ENCODE measurements around the gene BZW2.
"Not testable (repeated sequence)": the region's sequence is repeated elsewhere in the genome, so short reads cannot be mapped to it uniquely, and the experiment has no call there.

The BZW2 gene

DNA sequence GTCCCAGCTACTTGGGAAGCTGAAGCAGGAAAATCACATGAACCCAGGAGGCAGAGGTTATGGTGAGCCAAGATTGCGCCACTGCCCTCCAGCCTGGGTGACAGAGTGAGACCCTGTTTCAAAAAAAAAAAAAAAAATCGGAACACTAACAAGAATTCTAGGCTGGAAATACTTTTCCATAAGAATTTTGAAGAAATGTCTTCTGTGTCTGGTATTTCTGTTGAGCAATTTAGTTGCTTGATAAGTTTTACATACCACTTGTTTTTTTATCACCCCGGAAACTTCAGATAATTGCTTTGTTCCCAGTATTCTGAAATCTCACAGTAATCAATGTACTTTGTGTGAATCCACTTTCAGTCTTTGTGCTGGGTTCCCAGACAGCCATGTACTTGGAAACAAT lies 25.8 kb downstream of the BZW2 start:
- peaks cover 71% of the 10 kb centered on the region for H3K36me3 ChIP-seq (ENCODE audit: insufficient read depth, low read length)

GRCh38 chr7:16675277-16675676 lies 29.3 kb downstream of the BZW2 start:
- peaks cover 71% of the 10 kb centered on the region for H3K36me3 ChIP-seq (ENCODE audit: insufficient read depth, low read length)
- no peak overlapping the region for H3K27ac ChIP-seq
- H3K9ac ChIP-seq (ENCODE audit: insufficient read length): no peak overlapping the region
- no peak for DNase-seq (ENCODE audit: low read depth, low spot score)
- H3K4me3 ChIP-seq: no peak overlapping the region
- H3K9me3 ChIP-seq (ENCODE audit: low read depth, low read length): peaks cover 6% of the 10 kb centered on the region; the same call in 1 of the 2 replicates
- TF ChIP-seq POLR2AphosphoS5 (IDR thresholded peaks at IDR 0.05; ENCODE audit: borderline replicate concordance, low read depth, low read length) (no peak), FOXP2 (optimal IDR thresholded peaks at IDR 0.05; ENCODE audit: control extremely low read depth, extremely low read length, insufficient read depth) (no peak), EZH2 (IDR thresholded peaks at IDR 0.05) (no peak)

More for the DNA sequence above, 25.8 kb downstream of the BZW2 start:
- Histone ChIP-seq H3K9me3 (ENCODE audit: low read depth, low read length) (peaks cover 6% of the 10 kb centered on the region; the same call in 1 of the 2 replicates), H3K4me3 (no peak overlapping the region), H3K27ac (no peak overlapping the region), H3K9ac (ENCODE audit: insufficient read length) (no peak overlapping the region)
- no peak for TF ChIP-seq FOXP2 (optimal IDR thresholded peaks at IDR 0.05; ENCODE audit: control extremely low read depth, extremely low read length, insufficient read depth)
- no peak for TF ChIP-seq EZH2 (IDR thresholded peaks at IDR 0.05)
- TF ChIP-seq POLR2AphosphoS5 (IDR thresholded peaks at IDR 0.05; ENCODE audit: borderline replicate concordance, low read depth, low read length): no peak
- no peak for DNase-seq (ENCODE audit: low read depth, low spot score)

DNA sequence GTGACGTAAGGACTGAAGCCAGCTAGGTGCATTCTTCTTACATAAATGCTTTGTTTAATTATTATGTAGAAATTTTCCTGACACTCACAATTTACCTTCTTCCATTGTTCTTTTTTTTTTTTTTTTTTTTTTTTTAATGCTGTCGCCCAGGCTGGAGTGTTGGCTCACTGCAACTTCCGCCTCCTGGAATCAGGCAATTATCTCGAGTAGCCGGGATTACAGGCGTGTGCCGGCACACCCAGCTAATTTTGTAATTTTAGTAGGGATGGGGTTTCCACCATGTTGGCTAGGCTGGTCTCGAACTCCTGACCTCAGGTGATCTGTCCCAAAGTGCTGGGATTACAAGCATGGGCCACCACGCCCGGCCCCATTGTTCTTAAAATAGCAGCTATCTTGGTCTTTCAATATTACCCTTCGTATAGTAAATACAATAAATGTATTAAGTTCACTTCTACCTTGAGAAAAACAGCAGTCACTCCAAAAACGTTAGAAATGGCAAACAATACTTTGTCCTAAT lies 32.1 kb downstream of the BZW2 start:
- Histone ChIP-seq H3K4me3 (no peak overlapping the region), H3K27ac (no peak overlapping the region), H3K9ac (ENCODE audit: insufficient read length) (no peak overlapping the region), H3K9me3 (ENCODE audit: low read depth, low read length) (peaks cover 6% of the 10 kb centered on the region; the same call in 1 of the 2 replicates), H3K36me3 (ENCODE audit: insufficient read depth, low read length) (peaks cover 72% of the 10 kb centered on the region)
- TF ChIP-seq FOXP2 (optimal IDR thresholded peaks at IDR 0.05; ENCODE audit: control extremely low read depth, extremely low read length, insufficient read depth): no peak
- TF ChIP-seq EZH2 (IDR thresholded peaks at IDR 0.05): no peak
- TF ChIP-seq POLR2AphosphoS5 (IDR thresholded peaks at IDR 0.05; ENCODE audit: borderline replicate concordance, low read depth, low read length): no peak
- no peak for DNase-seq (ENCODE audit: low read depth, low spot score)

- not testable (repeated sequence) for H3K27ac ChIP-seq; H3K9me3 ChIP-seq (ENCODE audit: low read depth, low read length); H3K9ac ChIP-seq (ENCODE audit: insufficient read length); DNase-seq (ENCODE audit: low read depth, low spot score); H3K4me3 ChIP-seq
- H3K36me3 ChIP-seq (ENCODE audit: insufficient read depth, low read length): peaks cover 80% of the 10 kb centered on the region
Measured at GRCh38 chr7:16678645-16679566, 32.9 kb downstream of the BZW2 start.

GRCh38 chr7:16684935-16685334 lies 39.0 kb downstream of the BZW2 start:
- peaks cover 66% of the 10 kb centered on the region for H3K36me3 ChIP-seq (ENCODE audit: insufficient read depth, low read length)
- peak; percentile 99 for DNase-seq (ENCODE audit: low read depth, low spot score)
- TF ChIP-seq FOXP2 (optimal IDR thresholded peaks at IDR 0.05; ENCODE audit: control extremely low read depth, extremely low read length, insufficient read depth) (no peak), POLR2AphosphoS5 (IDR thresholded peaks at IDR 0.05; ENCODE audit: borderline replicate concordance, low read depth, low read length) (peak; percentile 82; the same call in 1 of the 2 replicates)

GRCh38 chr7:16685535-16685934 lies 39.6 kb downstream of the BZW2 start:
- Histone ChIP-seq H3K9me3 (ENCODE audit: low read depth, low read length) (no peaks in the 10 kb centered on the region), H3K4me3 (peak overlapping the region; percentile 68), H3K36me3 (ENCODE audit: insufficient read depth, low read length) (peaks cover 66% of the 10 kb centered on the region), H3K9ac (ENCODE audit: insufficient read length) (no peak overlapping the region), H3K27ac (peak overlapping the region; percentile 85)
- TF ChIP-seq POLR2AphosphoS5 (IDR thresholded peaks at IDR 0.05; ENCODE audit: borderline replicate concordance, low read depth, low read length) (no peak), EZH2 (IDR thresholded peaks at IDR 0.05) (no peak), FOXP2 (optimal IDR thresholded peaks at IDR 0.05; ENCODE audit: control extremely low read depth, extremely low read length, insufficient read depth) (no peak)
- DNase-seq (ENCODE audit: low read depth, low spot score): no peak

More at GRCh38 chr7:16684935-16685334, 39.0 kb downstream of the BZW2 start:
- peak overlapping the region; percentile 68 for H3K4me3 ChIP-seq
- H3K9me3 ChIP-seq (ENCODE audit: low read depth, low read length): no peaks in the 10 kb centered on the region
- peak overlapping the region; percentile 85 for H3K27ac ChIP-seq
- H3K9ac ChIP-seq (ENCODE audit: insufficient read length): no peak overlapping the region

DNA sequence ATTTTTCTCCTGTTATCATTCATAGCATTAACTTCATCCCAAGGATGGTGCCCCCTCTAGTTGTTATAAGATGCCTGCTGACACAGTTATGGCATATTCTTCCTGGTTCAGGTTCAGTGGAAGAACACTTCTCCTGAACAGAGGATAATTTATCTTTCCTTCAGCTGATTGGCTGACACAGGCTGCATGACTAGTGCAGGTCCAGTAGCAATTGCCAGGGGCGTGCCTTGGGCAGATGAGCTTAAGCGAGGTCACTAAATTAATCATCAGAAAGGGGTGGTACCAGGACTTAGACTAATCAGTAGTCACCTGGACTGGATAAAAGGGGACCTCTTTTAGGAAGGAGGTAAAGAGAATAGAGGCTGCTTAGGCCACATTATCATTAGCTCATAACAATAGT lies 42.3 kb downstream of the BZW2 start:
- Histone ChIP-seq H3K27ac (no peak overlapping the region), H3K4me3 (no peak overlapping the region), H3K9ac (ENCODE audit: insufficient read length) (no peak overlapping the region), H3K9me3 (ENCODE audit: low read depth, low read length) (no peaks in the 10 kb centered on the region), H3K36me3 (ENCODE audit: insufficient read depth, low read length) (peaks cover 65% of the 10 kb centered on the region)
- TF ChIP-seq FOXP2 (optimal IDR thresholded peaks at IDR 0.05; ENCODE audit: control extremely low read depth, extremely low read length, insufficient read depth): no peak
- no peak for DNase-seq (ENCODE audit: low read depth, low spot score)

DNA sequence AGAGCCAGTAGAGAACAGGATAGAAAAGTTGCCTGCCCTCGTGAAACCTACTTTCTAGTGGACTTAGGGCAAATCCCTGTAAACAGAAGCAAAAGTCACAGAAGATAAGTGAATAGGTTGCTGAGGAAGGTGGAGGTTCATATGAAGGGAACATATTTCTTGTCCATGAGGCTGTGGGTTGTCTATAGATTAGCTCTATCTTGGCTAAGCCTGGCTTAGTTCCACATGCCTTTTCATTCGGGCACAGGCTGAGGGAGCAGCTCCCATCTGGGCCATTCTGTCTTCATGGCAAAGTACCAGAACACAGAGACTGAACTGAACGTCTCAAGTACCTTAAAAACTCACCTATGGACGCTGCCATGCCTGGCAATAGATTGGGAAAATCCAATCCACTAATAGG lies 45.3 kb downstream of the BZW2 start:
- Histone ChIP-seq H3K9ac (ENCODE audit: insufficient read length) (no peak overlapping the region), H3K4me3 (no peak overlapping the region), H3K27ac (no peak overlapping the region), H3K9me3 (ENCODE audit: low read depth, low read length) (no peaks in the 10 kb centered on the region), H3K36me3 (ENCODE audit: insufficient read depth, low read length) (peaks cover 67% of the 10 kb centered on the region)
- TF ChIP-seq EZH2 (IDR thresholded peaks at IDR 0.05): no peak
- TF ChIP-seq POLR2AphosphoS5 (IDR thresholded peaks at IDR 0.05; ENCODE audit: borderline replicate concordance, low read depth, low read length): no peak
- no peak for TF ChIP-seq FOXP2 (optimal IDR thresholded peaks at IDR 0.05; ENCODE audit: control extremely low read depth, extremely low read length, insufficient read depth)
- no peak for DNase-seq (ENCODE audit: low read depth, low spot score)

Measured in SK-N-MC (cell line).